Fibroblast of skin of left biceps (primary cell): ENCODE data around the gene ITGA11.

Source experiments
- DNase-seq, 2 experiments: peaks; one replicate each; pipeline ENCODE4 v3.0.0-alpha.2; 2013; ENCODE audit warnings: low read depth in 2 of 2

Gene ITGA11

DNA sequence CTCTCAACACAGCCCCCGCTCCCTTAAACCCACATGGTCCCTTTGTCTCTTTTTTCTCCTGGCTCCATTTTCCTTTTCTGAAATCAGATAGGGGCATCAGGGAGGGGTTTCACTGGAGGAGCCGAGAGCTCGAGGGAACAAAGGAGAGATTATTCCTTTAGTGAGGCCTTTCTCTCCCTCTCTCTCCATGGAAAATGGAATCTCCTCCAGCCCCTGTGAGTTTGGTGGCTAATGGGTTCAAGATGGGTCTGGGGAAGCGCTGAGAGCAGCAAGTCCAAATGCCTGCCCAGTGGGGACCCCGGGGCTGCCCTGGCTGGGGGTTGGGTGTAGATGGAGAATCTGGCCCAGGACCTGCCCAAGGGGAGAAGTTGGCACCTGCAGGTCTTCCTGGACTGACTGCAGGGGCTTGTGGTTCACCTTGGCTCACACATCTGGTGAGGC lies 56.8 kb downstream of the ITGA11 start:
- no peak for DNase-seq

DNA sequence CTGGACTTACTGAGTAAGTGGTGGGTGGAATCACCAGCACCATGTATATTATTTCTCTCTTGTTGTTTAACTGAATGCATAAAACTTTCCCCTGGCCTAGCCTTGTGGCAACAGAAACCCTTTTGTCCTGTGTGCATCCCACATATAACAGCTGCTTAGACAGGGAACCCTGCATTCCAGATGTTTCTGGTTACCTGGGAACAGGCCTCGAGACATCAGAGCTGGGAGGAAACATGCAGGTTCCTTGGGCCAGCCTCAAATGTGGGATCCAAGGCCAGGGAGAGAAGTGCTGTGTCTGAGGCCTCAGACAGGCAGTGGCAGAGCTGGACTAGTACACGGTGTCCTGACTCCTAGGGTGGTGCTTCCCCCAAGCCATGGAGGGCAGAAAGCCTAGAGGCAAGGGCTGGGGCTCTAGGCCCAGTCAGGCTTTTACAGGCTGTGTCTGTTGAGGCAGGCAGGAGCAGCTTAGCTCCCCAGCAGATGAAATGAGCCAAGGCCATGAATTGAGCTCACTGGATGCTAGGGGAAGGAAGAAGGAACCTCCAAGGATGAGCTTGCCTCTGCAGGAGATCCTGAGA lies 57.7 kb downstream of the ITGA11 start:
- DNase-seq, result no peak

DNA sequence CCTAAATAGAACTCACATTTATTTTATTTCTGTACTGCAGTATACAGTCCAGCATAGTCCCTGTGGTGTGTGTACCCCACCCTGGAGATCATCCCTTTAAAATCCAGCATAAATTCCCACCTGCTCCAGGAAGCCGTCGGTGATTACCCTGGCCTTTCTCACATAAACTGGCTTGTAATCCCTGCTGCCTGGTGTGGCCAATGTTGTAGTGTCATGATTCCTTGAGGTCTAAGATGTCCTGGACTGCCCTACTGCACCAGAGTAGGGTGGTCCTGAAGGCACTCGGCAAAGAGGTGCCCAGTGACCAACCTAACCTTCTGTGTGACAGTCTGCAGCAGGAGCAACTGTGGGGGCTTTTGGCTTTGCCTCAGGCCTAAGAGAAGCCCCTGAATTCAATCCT lies 58.9 kb downstream of the ITGA11 start:
- no peak for DNase-seq

DNA sequence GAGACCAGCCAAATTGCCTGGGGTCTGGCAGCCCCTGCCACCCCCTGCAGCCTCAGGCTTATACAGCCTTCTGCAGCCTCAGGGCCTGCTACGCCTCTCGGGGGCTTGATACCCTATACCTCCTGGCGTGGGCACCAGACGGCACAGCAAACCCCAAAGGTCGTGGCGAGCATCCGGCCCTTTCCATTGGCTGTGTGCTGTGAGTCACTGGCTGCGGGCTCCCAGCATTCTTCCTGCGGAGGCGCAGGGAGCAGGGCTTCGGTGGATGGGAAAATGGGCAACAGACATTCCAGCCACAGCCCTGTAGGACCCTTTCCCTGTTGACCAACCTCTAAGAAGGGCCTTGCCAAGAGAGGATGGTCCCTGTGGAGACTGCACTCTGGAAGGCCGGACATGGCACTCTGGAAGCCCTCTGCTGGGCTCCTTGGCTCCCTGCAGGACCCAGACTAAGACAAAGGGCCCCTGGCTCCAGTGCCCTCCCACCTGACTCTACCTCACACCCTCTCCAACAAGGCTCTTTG lies 59.6 kb downstream of the ITGA11 start:
- no peak for DNase-seq

DNA sequence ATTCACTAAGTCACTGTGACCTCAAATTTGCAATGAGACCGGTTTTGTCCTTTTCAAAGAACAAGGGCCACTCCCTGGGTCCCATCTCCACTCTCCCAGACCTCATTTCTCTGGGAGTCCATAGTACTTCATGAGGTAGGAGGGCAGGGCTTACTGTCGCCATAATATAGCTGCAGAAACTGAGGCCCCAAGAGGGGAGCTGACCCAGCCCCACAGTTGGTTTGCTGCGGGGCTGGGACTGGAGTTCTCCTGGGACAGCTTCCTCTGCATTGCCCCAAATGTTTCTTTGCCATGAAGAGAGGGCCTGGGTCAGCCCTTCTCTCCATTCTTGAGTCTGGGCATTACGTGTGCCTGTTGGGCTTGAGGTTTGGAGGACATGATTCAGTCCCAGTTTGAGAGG lies 60.1 kb downstream of the ITGA11 start:
- DNase-seq, result no peak

DNA sequence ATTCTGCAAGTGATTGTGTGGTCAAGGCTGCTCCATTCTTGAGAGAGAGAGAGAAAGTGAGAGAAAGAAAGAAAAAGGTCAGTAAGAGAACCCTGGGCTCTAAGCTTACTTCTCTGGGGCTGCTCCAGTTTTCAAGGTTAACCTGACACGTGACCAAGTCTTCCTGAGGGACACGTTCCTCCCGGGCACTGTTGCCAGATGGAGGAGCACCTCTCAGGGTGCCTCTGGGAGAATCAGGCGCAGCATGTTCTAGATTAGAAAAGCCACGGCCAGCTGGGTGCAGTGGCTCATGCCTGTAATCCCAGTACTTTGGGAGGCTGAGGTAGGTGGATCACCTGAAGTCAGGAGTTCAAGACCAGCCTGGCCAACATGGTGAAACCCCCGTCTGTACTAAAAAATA lies 60.8 kb downstream of the ITGA11 start:
- no peak for DNase-seq

DNA sequence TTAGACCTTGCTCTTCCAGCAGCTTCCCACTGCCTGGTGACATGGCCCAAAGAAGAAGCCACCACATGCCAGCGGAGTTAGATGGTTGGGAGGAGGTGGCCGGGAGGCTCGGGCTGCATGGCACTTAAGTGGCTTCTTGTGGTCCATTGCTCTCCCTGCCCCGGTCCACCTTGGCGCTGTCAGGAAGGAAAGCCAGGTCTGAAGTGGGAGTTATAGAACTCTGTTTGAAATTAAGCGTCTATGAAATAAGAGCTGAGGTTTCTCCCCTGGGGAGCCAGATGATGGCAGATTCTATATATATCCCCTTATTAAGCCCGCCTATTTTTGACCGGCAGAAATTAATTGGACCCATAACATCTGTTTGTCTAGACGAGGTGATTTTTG lies 61.2 kb downstream of the ITGA11 start:
- no peak for DNase-seq

DNA sequence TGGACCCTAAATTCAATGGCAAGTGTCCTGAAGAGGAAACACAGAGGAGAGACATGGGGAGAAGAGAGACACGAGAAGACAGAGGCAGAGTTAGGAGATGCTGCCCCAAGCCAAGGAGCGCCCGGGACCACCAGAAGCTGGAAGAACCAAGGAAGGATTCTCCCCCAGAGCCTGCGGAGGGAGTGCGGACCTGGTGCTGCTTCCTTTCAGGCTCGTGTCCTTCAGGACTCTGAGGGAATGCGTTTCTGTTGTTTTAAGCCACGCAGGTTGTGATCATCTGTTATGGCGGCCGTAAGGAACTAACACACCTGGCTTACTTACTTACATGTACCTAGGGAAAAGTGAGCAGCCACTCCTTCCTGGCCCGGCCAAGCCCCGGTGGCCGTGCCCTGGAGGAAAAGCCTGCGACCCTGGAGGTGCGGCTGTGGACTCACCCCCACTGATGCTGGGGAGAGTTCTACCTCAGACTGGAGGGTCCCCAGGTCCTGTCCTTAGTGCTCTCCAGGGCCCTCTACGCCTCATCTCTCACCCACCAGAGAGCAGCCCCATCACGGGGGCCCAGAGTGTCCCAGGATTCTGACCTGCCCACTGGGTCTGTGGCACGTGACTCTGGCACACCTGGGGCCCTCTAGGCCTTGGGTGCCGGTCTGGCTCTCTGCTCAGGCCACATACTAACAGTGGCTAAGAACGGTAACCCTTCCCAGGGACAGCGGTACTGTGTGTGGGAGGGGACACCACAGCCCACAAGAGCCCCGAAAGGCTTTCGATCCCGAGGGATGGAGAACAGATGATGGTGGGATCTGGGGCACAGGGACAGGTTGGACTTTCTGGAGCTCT lies 61.8 kb downstream of the ITGA11 start:
- DNase-seq, result no peak

DNA sequence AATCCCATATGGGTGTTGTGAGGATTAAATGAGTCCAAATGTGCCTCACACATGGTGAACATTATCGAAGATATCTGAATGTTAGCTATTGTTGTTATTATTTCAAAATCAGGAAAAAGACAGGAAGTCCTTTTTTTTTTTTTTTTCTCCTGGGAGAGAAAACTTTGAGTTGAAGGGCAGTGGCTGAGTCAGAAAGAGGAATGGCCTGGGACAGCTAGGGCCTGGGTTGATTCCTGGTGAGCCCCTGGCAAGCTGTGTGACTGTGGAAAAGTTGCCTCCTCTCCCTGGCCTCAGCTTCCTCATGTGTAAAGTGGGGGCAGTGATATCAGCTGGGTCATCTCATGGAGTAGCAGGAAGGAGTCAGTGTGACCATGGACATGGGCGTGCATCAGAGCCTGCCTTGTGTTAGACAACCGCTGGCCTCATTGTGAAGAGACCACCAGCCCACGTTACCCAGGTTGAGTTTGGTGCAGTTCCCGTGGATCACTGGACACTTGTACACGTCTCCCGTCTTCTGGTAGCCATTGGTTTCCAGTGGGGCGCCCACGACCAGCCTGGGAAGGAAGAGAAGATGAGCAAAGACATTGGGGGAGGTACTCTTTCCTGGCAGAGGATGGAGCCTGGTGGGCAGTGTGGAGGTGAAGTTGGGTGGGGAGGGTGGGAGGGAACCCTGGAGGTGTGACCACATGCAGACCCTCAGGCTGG lies 63.1 kb downstream of the ITGA11 start:
- DNase-seq, result no peak

DNA sequence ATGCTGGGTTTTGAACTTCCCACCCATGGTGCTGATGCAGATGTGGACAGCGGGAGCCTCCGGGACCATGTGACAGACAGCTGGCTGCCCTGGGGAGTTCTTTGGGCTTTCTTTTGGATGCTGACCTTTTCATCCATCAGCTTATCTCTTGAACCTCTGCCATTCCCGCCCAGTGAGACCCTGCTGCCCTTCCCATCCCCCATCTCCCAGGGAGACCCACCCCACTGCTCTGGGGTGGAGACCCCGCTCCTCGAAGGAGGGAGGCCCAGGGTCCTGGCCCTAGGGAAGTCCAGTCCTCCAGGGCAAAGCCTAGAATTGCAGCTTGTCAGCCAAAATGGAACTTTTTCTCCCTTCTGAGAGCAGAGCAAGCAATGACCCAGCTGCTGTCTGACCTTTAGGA lies 64.0 kb downstream of the ITGA11 start:
- DNase-seq, result no peak

DNA sequence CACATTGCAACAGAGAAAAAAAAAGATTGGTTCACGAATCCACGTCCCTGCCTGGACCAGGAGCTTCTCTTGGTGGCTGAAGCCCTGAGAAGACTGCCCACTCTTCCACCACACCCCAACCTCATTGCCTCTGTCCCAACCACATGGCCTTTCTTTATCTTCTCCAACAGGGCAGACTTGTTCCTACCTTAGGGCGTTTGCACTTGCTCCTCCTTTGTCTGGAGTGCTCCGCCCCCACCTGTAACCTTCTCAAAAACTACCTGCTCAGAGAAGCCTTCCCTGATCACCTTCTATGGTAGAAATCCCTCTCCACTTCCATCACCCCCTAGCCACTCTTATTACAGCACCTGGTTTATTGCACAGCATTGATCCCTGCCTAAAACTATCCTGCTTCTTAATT lies 64.7 kb downstream of the ITGA11 start:
- DNase-seq, result no peak

DNA sequence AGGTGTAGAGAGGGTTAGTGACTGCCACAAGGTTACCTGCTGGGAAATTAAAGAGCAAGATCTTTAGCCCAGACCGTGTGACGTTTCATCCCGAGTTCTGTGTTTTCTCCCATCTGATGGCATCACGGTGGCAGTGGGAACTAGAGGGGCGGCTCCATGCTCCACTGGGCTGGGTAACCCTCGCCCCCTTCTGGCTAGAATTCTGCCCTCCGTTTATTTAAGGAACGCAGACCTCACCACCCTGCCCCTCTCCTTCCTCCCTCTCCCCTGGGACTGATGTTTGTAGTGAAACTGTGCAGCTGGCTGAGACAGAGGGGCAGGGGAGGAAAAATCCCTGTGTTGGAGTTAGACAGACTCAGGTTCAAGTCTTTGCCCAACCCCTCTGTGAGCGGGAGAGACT lies 65.6 kb downstream of the ITGA11 start:
- DNase-seq, result no peak

DNA sequence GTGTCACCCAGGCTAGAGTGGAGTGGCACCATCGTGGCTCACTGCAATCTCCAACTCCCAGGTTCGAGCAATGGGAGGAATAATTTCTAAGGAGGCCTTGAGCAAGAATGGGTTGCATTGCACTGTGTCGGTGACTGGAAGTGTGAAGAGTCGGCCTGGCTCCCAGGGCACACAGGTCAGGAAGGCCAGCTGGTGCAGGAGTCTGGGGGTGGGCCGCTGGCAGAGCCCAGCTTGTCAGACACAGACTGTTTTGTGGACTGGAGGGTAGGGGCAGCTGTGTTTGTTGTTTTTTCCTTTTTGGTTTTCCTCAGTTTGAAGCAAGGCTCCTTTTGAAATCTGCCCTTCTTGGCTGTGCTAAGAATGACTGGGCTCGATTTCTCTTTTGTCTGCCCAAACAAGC lies 66.2 kb downstream of the ITGA11 start:
- DNase-seq, result no peak

DNA sequence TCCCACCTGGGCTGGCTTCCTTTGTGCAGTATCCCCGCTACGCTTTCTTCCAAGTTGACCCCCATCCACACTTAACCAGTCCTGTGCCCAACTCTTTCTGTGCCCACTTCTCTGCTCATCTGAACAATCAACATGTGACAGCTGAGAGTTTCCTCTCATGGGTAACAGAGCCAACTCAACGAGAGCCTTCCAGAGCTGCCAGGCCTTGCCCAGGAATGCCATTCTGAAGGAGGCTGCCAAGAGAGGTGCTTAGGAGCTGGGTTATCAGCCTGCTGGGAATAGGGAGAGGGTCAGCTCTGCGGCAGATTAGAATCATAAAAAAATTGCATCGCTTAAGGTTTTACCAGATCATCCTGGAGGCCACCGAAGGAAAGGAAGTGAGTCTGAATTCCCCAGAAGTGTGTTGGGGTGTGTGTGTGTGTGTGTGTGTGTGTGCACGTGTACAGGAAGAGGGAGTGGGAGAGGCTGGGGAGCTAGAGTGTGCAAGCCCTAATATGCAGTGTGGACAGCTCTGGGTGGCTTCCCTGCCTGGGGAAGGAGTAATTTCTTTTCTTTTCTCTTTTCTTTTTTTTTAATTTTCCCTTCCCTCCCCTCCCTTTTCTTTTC lies 66.7 kb downstream of the ITGA11 start:
- DNase-seq, result no peak

DNA sequence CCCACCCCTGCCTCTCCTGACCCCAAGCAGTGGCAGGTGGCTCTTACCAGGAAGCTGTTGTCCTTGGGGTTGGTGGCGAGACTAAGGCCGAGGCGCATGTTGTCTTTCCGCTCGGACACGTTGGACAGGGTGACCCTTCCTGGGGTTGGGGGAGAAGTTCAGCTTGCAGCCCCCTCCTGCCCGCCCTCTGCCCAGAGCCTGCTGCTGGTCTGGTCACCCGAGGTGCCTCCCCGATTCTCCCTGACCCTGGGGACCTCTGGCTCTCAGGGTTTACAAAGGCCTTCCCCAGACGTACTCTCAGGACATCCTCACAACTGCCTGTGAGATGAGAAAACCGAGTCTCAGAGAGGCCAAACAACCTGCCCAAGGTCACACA lies 67.3 kb downstream of the ITGA11 start:
- no peak for DNase-seq

DNA sequence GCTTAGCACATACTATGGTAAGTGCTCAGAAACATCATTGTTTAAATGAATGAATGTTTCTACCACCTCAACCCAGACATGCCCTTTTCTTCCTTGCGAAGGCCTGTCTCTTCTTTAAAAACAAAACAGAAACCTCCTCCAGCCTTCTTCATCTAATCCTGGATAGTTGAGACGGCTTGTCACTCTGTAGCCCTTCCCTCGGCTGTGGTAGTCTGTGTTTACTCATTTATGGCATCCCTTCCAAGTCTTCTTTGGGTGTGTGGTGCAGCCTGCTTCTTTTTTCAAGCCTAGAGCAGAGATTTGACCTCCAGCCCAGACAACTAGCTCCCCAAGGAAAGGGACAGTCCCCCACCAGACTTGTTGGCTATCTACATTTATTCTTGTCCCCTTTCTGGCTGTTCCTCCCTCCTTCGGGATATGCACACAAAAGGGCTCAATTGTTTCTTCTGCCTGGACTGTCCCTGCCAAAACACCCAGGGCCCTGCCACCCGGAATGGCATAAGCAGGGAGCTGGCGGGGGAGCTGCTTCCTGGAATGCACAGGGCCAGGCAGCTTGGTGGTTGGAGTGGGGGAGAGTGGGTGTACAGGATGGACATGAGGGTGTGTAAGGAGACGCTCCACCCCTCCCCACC lies 67.8 kb downstream of the ITGA11 start:
- DNase-seq, result no peak

DNA sequence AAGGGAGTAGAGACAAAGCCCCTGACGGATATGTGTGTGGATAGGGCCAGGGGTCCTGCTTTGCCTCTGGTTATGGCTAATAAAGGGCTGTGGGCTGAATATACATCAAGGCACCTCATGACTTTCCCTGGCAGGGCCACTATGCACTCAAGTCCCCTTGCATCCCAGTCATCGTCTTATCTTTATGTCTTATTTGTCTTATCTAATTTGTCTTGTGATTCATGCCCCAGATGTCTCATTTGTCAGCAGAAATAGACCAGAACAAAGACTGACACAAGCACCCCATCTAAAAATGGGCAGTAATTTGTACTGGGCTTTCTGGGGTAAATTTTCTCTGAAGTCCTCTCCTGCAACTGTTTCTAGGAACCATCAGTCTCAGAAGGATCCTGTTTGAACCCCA lies 68.6 kb downstream of the ITGA11 start:
- DNase-seq, result no peak

DNA sequence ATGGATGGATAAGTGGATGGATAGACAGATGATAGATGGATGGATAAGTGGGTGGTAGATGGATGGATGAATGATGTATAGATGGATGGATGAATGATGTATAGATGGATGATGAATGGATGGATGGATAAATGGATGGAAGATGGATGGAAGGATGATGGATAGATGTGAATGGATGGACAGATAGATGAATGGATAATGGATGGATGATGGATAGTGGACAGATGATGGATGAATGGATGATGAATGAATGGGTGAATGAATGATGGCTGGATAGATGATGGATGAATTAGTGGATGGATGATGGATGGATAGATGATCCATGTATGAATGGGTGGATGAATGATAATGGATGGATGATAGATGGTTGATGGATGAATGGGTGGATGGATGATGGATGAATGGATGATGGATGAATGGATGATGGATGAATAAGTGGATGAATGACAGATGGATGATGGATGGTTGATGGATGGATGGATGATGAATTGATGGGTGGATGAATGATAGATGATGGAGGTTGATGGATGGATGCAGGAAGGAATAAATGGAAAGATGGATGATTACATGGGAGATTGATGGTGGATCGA lies 69.3 kb downstream of the ITGA11 start:
- DNase-seq, result no peak

DNA sequence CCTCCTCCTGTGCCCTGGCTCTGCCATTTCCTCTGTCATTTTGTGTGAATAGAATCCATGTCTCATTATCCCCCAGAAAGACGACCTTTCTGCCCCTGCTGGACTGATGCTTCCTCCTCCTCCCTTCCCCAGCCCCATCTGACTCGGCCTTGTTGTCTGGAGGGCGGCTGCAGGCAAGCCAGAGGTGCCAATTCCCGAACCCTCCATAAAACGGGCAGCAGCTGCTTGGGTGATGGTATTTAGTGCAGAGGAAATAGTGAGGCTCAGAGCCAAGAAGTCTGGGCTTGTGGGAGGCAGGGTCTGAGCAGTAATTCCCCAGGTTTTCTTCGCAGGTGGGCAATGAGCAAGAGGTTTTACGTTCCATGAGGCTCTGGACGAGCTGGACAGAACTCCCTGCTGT lies 71.2 kb downstream of the ITGA11 start:
- DNase-seq, result no peak

DNA sequence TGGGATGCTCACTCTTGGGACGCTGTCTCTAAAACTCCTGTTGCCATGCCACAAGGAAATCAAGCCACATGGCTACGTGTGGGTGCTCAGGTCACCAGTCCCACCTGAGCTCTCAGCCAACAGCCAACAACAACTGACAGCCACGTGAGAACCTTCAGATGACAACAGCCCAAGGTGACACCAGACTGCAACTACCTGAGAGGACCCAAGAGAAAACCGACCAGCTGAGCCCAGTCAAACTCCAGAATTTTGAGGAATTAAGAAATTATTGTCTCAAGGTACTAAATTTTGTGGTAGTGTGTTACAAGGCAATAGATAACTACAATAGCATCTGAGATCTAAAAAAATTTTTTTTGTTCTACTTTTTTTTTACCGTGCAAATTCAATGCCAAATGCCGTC lies 75.2 kb downstream of the ITGA11 start:
- DNase-seq, result no peak

DNA sequence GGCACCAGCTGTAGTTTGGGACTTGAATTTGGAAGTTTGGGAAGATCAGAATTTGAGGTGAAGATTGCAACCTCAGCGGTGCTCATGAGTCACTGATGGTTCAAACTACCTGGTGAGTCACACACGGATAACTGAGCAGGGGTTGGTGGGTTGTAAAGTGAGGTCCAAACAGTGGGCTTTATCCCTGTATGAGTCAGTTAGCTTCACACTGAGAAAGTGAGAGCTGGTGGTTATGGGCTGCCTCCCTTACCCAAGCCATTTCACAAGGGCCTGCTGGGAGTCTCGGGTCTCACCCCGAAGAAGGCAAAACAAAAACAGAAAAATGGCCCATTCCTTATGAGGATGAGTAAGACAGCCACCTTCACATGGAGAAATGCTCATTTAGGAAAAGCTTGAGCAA lies 77.0 kb downstream of the ITGA11 start:
- no peak for DNase-seq

DNA sequence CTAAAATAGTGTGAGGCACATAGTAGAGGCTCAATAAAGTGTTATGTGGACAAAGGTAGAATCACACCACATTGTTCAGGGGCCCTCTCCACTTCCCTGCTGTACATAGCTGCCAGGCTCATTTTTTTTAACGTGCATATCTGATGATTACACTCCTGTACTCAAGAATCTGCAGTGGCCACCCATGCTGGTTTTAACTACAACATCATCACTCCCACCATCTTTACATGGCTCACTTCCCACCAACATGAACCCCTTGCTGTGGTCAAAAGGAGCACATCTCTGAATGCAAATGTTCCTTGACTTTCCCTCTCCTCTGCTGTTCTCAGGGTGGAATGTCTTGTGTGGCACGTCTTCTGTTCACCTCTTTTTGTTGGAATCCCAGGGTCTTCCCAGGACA lies 77.7 kb downstream of the ITGA11 start:
- DNase-seq, result no peak
